ENCODE measurements around the gene ABLIM3. TPM values are rescaled to one million over a fixed set of nuclear protein-coding genes. Genes with fewer than 3 reads are reported as not detected.

ABLIM3 gene
- total RNA-seq, 1 experiment from 2014 or later, result 14.3 TPM

GRCh38 chr5:149125386-149125891 is 15.9 kb upstream of the ABLIM3 start:
- TF ChIP-seq SIN3A (IDR thresholded peaks at IDR 0.05; ENCODE audit: low read depth) (no peak), CTCF (IDR thresholded peaks at IDR 0.05 in 2 of 3, conservative IDR thresholded peaks at IDR 0.05 in 1 of 3; ENCODE audit: borderline replicate concordance in 1 of 3, insufficient read depth in 1 of 3, low read depth in 2 of 3, low read length in 2 of 3) (peak; percentile 34 to 46 (median 43); a peak in 4 of 6 replicates), RAD21 (IDR thresholded peaks at IDR 0.05; ENCODE audit: low read depth) (peak; percentile 50)
- intact Hi-C loops (cut with micrococcal nuclease), result no loop called here
- DNase-seq (ENCODE audit: low read depth, low spot score), result no peak
- Histone ChIP-seq H3K4me1 (ENCODE audit: control insufficient read depth in 1 of 2, insufficient read depth in 2 of 2, low read length in 2 of 2) (peaks cover 0 to 26% of the 10 kb centered on the region in 2 experiments; a peak in 2 of 4 replicates), H3K79me2 (ENCODE audit: insufficient read depth, low read length) (no peaks in the 10 kb centered on the region), H4K20me1 (ENCODE audit: insufficient read depth) (no peaks in the 10 kb centered on the region), H3K27ac (ENCODE audit: low read depth, low read length) (no peak overlapping the region), H2AFZ (ENCODE audit: low read depth, low read length, poor library complexity, severe bottlenecking) (peak overlapping the region; percentile 80), H3K36me3 (ENCODE audit: control insufficient read depth in 1 of 2, insufficient read depth in 2 of 2, low read length in 2 of 2) (no peaks in the 10 kb centered on the region), H3K4me2 (ENCODE audit: low read length) (peak overlapping the region; percentile 53), H3K9ac (ENCODE audit: low read length) (no peak overlapping the region), H3K9me2 (ENCODE audit: insufficient read depth) (no peaks in the 10 kb centered on the region), H3K4me3 (replicated peaks in 1 of 2; ENCODE audit: low read depth in 1 of 2, low read length in 2 of 2) (peak overlapping the region in 1 of 2 experiments; percentile 23; a peak in 1 of 4 replicates), H3K27me3 (ENCODE audit: insufficient read depth, low read length) (no peaks in the 10 kb centered on the region), H3K9me3 (ENCODE audit: control insufficient read depth in 1 of 2, insufficient read depth in 1 of 2, low read depth in 1 of 2, low read length in 2 of 2) (no peaks in the 10 kb centered on the region)
- CTCF ChIA-PET, result interaction anchor here (0.7 to 2.8 kb wide), 9 partner anchors 9 to 395 kb away, joined by 3 to 18 read pairs (median 5); partner anchors contain the start of gene ABLIM3
- POLR2A ChIA-PET, result interaction anchor here (1.1 kb wide), 1 partner anchor 10 kb away, joined by 4 read pairs; no protein-coding TSS in a partner anchor
- RAD21 ChIA-PET (ENCODE audit: low non-redundant PET in 1 of 2, low total read pairs in 2 of 2, uncharacterized antibody in 2 of 2, unreplicated experiment in 2 of 2), result interaction anchor here (0.7 to 1.7 kb wide), 4 partner anchors 101 to 304 kb away, joined by 3 to 5 read pairs (median 3); no protein-coding TSS in a partner anchor
- peak; percentile 74 for ATAC-seq
- BruUV-seq (replicated peaks), result no TSS peak

- no peak overlapping the region for H3K4me2 ChIP-seq (ENCODE audit: low read length)
- no peaks in the 10 kb centered on the region for H3K9me3 ChIP-seq (ENCODE audit: control insufficient read depth in 1 of 2, insufficient read depth in 1 of 2, low read depth in 1 of 2, low read length in 2 of 2)
- intact Hi-C loops (cut with micrococcal nuclease), result no loop called here
- no TSS peak for BruUV-seq (replicated peaks)
- no peak overlapping the region for H2AFZ ChIP-seq (ENCODE audit: low read depth, low read length, poor library complexity, severe bottlenecking)
- H3K36me3 ChIP-seq (ENCODE audit: control insufficient read depth in 1 of 2, insufficient read depth in 2 of 2, low read length in 2 of 2), result no peaks in the 10 kb centered on the region
- DNase-seq (ENCODE audit: low read depth, low spot score) (no peak), ATAC-seq (no peak)
- H3K27ac ChIP-seq (ENCODE audit: low read depth, low read length), result no peak overlapping the region
- H3K4me3 ChIP-seq (replicated peaks in 1 of 2; ENCODE audit: low read depth in 1 of 2, low read length in 2 of 2), result no peak overlapping the region
- H3K27me3 ChIP-seq (ENCODE audit: insufficient read depth, low read length), result no peaks in the 10 kb centered on the region
- no peaks in the 10 kb centered on the region for H4K20me1 ChIP-seq (ENCODE audit: insufficient read depth)
- H3K9ac ChIP-seq (ENCODE audit: low read length), result no peak overlapping the region
- ChIA-PET RAD21 (ENCODE audit: low non-redundant PET in 1 of 2, low total read pairs in 2 of 2, uncharacterized antibody in 2 of 2, unreplicated experiment in 2 of 2) (no interaction called here), POLR2A (no interaction called here), CTCF (interaction anchor here (1.0 to 2.8 kb wide), 5 partner anchors 7 to 138 kb away, joined by 3 to 18 read pairs (median 5); no protein-coding TSS in a partner anchor)
- H3K79me2 ChIP-seq (ENCODE audit: insufficient read depth, low read length), result no peaks in the 10 kb centered on the region
- H3K4me1 ChIP-seq (ENCODE audit: control insufficient read depth in 1 of 2, insufficient read depth in 2 of 2, low read length in 2 of 2), result peaks cover 0 to 26% of the 10 kb centered on the region in 2 experiments; a peak in 2 of 4 replicates
- no peaks in the 10 kb centered on the region for H3K9me2 ChIP-seq (ENCODE audit: insufficient read depth)
- no peak for TF ChIP-seq ZBTB33 (IDR thresholded peaks at IDR 0.05; ENCODE audit: extremely low read depth, insufficient replicate concordance, low read length)
- no peak for TF ChIP-seq REST (IDR thresholded peaks at IDR 0.05; ENCODE audit: low read depth)
- TF ChIP-seq FOSL1 (IDR thresholded peaks at IDR 0.05; ENCODE audit: low read depth), result no peak
- TF ChIP-seq RAD21 (IDR thresholded peaks at IDR 0.05; ENCODE audit: low read depth), result no peak
- TF ChIP-seq CEBPB (IDR thresholded peaks at IDR 0.05; ENCODE audit: low read depth), result no peak
- TF ChIP-seq ATF3 (IDR thresholded peaks at IDR 0.05), result no peak
- no peak for TF ChIP-seq POLR2AphosphoS5 (IDR thresholded peaks at IDR 0.05; ENCODE audit: low read depth, low read length)
- no peak for TF ChIP-seq MAX (IDR thresholded peaks at IDR 0.05)
These were observed 14.4 kb upstream of the ABLIM3 start for GRCh38 chr5:149126906-149127305.

Data from HCT116 (cell line).